CD4-positive, alpha-beta T cell treated with Interleukin-15 for 1 hour (primary cell): ENCODE measurements around the gene KIF2A.
A peak's percentile ranks its signal among the peaks of the same experiment; 100 is the strongest.

Experiments
- DNase-seq: peaks from one replicate; pipeline ENCODE4 v3.0.0-alpha.2; 2020

KIF2A gene

GRCh38 chr5:62296998-62297397 lies 9.0 kb upstream of the KIF2A start:
- no peak for DNase-seq

GRCh38 chr5:62298118-62298517 lies 7.9 kb upstream of the KIF2A start:
- no peak for DNase-seq

GRCh38 chr5:62299101-62299500 lies 6.9 kb upstream of the KIF2A start:
- DNase-seq = no peak

GRCh38 chr5:62299600-62299999 lies 6.4 kb upstream of the KIF2A start:
- no peak for DNase-seq

- no peak for DNase-seq
Observed at GRCh38 chr5:62305358-62305714, 670 bp upstream of the KIF2A start.

GRCh38 chr5:62306323-62306895 lies 403 bp downstream of the KIF2A start:
- no peak for DNase-seq

- DNase-seq = peak; percentile 36
Observed at GRCh38 chr5:62306896-62307689, 1.1 kb downstream of the KIF2A start.

- no peak for DNase-seq
Observed at GRCh38 chr5:62308439-62308838, 2.4 kb downstream of the KIF2A start.

- no peak for DNase-seq
Observed at GRCh38 chr5:62309107-62309506, 3.1 kb downstream of the KIF2A start.

- DNase-seq = no peak
Observed at GRCh38 chr5:62310426-62311143, 4.6 kb downstream of the KIF2A start.

GRCh38 chr5:62312036-62312435 lies 6.0 kb downstream of the KIF2A start:
- DNase-seq = no peak

GRCh38 chr5:62312674-62313073 lies 6.7 kb downstream of the KIF2A start:
- no peak for DNase-seq

GRCh38 chr5:62314213-62314830 lies 8.3 kb downstream of the KIF2A start:
- DNase-seq = no peak

- DNase-seq = no peak
Observed at GRCh38 chr5:62315376-62316175, 9.6 kb downstream of the KIF2A start.

- DNase-seq = no peak
Observed at GRCh38 chr5:62316176-62316502, 10.1 kb downstream of the KIF2A start.

GRCh38 chr5:62317810-62318209 lies 11.8 kb downstream of the KIF2A start:
- no peak for DNase-seq

- no peak for DNase-seq
Observed at GRCh38 chr5:62322484-62322883, 16.5 kb downstream of the KIF2A start.

GRCh38 chr5:62326302-62326701 lies 20.3 kb downstream of the KIF2A start:
- DNase-seq = no peak

- DNase-seq = no peak
Observed at GRCh38 chr5:62326702-62327101, 20.7 kb downstream of the KIF2A start.

GRCh38 chr5:62327138-62328053 lies 21.4 kb downstream of the KIF2A start:
- no peak for DNase-seq

GRCh38 chr5:62328772-62329491 lies 22.9 kb downstream of the KIF2A start:
- DNase-seq = no peak
